ENCODE data around the gene CD47. TPM values are rescaled to one million over a fixed set of nuclear protein-coding genes. Genes with fewer than 3 reads are reported as not detected.

Gene CD47
- 53.5 and 55.8 TPM in 2 replicates for total RNA-seq

- no peak for DNase-seq (ENCODE audit: extremely low read depth, low read depth, low spot score)
Measured at GRCh38 chr3:108090701-108091497, at the start of gene CD47. CD47 (minus strand) TSS chr3:108091031; CDS start chr3:108090908, 123 bp downstream.

GRCh38 chr3:108137460-108137814, 46.6 kb upstream of the CD47 start:
- no peak for DNase-seq (ENCODE audit: extremely low read depth, low read depth, low spot score)

GRCh38 chr3:108136561-108137459, 46.0 kb upstream of the CD47 start:
- DNase-seq (ENCODE audit: extremely low read depth, low read depth, low spot score) = no peak

GRCh38 chr3:108134555-108134880, 43.7 kb upstream of the CD47 start:
- DNase-seq (ENCODE audit: extremely low read depth, low read depth, low spot score) = no peak

- DNase-seq (ENCODE audit: extremely low read depth, low read depth, low spot score) = no peak
Measured at GRCh38 chr3:108133858-108134554, 43.2 kb upstream of the CD47 start.

- DNase-seq (ENCODE audit: extremely low read depth, low read depth, low spot score) = no peak
Measured at GRCh38 chr3:108133048-108133369, 42.2 kb upstream of the CD47 start.

- no peak for DNase-seq (ENCODE audit: extremely low read depth, low read depth, low spot score)
Measured at GRCh38 chr3:108131475-108132134, 40.8 kb upstream of the CD47 start.

GRCh38 chr3:108130701-108131474, 40.1 kb upstream of the CD47 start:
- DNase-seq (ENCODE audit: extremely low read depth, low read depth, low spot score) = no peak

GRCh38 chr3:108130236-108130635, 39.4 kb upstream of the CD47 start:
- DNase-seq (ENCODE audit: extremely low read depth, low read depth, low spot score) = no peak

- no peak for DNase-seq (ENCODE audit: extremely low read depth, low read depth, low spot score)
Measured at GRCh38 chr3:108127301-108127988, 36.6 kb upstream of the CD47 start.

- no peak for DNase-seq (ENCODE audit: extremely low read depth, low read depth, low spot score)
Measured at GRCh38 chr3:108126348-108126747, 35.5 kb upstream of the CD47 start.

GRCh38 chr3:108125550-108126071, 34.8 kb upstream of the CD47 start:
- no peak for DNase-seq (ENCODE audit: extremely low read depth, low read depth, low spot score)

GRCh38 chr3:108125153-108125543, 34.3 kb upstream of the CD47 start:
- DNase-seq (ENCODE audit: extremely low read depth, low read depth, low spot score) = no peak

- no peak for DNase-seq (ENCODE audit: extremely low read depth, low read depth, low spot score)
Measured at GRCh38 chr3:108124337-108125152, 33.7 kb upstream of the CD47 start.

GRCh38 chr3:108123326-108123725, 32.5 kb upstream of the CD47 start:
- DNase-seq (ENCODE audit: extremely low read depth, low read depth, low spot score) = no peak

- no peak for DNase-seq (ENCODE audit: extremely low read depth, low read depth, low spot score)
Measured at GRCh38 chr3:108122276-108122675, 31.4 kb upstream of the CD47 start.

- DNase-seq (ENCODE audit: extremely low read depth, low read depth, low spot score) = no peak
Measured at GRCh38 chr3:108119398-108120104, 28.7 kb upstream of the CD47 start.

All from glomerular endothelial cell (primary cell).